ENCODE measurements around the gene KRTAP9-4.
"Not testable (repeated sequence)": the region's sequence is repeated elsewhere in the genome, so short reads cannot be mapped to it uniquely, and the experiment has no call there.

Gene KRTAP9-4

GRCh38 chr17:41265078-41265477, 15.6 kb downstream of the KRTAP9-4 start, which contains the start of gene KRTAP9-6:
TSS of gene KRTAP9-6 (plus strand) at chr17:41265378. CDS start at chr17:41265378, 0 bp downstream.
- DNase-seq, result no peak

GRCh38 chr17:41267711-41268110, 18.2 kb downstream of the KRTAP9-4 start:
- no peak for DNase-seq

- not testable (repeated sequence) for DNase-seq
Observed at GRCh38 chr17:41271323-41271722, 21.8 kb downstream of the KRTAP9-4 start.

- DNase-seq, result no peak
Observed at GRCh38 chr17:41271858-41272257, 22.4 kb downstream of the KRTAP9-4 start.

- DNase-seq, result not testable (repeated sequence)
Observed at GRCh38 chr17:41275648-41276190, 26.2 kb downstream of the KRTAP9-4 start, which contains the start of gene KRTAP9-7. TSS of gene KRTAP9-7 (plus strand) at chr17:41275698. CDS start at chr17:41275698, 0 bp downstream.

DNA sequence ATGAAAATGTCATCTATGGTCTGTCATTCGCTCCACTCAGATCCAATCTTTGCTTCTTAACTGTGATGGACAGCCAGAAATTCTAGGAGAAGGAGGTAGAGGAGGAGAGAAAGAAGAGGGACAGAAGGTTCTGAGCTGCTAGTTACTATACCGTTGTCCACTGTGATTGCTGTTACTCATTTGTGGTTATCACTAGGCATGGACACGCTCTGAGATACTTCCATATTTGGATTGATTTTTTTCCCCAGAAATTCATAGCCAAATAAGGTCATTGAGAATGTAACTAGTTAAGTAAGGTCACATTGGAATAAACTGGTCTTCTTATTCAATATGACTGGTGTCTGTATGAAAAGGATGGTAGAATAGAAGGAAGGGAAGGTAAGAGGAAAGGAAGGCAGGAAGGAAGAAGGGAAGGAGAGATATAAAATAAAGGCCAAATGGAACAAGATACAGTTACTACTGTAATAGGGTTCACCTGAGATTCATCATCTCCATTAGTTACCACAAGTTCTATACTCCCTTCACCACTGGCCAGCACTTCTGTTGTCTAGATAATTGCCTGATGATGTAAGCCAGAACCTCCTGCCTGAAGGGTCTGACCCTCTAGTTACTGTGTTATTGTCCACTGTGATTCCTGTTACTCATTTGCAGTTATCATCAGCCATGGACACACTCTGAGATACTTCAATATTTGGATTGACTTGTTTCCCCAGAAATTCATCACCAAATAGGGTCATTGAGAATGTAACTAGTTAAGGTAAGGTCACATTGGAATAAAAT, 28.9 kb downstream of the KRTAP9-4 start:
- no peak for DNase-seq

- no peak for DNase-seq
Observed at GRCh38 chr17:41284043-41284442, 34.6 kb downstream of the KRTAP9-4 start.

DNA sequence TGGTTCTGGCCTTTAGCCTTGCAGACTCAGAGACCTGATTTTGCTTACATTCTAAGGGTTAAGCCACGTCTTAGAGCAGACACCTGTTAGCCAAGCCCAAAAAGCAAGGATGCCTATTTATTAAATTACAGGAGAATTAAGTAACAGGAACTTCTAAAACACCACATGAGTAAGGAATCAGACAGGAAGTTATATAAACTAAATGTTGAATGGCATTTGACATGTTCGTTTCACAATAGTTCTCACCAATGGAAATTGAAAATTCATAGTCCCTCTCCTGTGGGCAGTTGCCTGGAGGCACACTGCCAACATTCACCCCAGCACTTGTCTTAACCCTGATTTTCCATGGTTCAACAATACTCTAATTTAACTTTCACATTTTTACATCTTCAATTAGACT, 35.1 kb downstream of the KRTAP9-4 start:
- no peak for DNase-seq

- DNase-seq, result no peak
Observed at GRCh38 chr17:41287050-41287449, 37.6 kb downstream of the KRTAP9-4 start.

DNA sequence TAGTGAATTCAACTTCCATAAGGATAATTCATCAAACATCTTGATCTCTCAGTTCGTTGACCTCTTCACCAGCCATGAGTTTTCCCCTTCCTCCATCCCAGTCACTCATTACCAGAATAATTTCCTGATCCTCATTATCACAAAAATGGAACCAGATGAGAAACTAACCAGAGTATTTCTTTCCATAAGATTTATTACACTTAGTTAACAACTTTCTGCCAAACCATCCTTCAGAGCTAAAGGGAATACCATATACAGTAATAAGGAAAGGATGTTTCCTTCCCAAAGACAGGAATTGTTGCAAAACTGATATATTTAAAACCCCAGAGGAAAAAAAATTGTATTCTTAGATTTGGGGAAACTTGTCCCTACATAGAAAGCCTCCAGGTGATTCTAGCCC, 44.5 kb downstream of the KRTAP9-4 start:
- no peak for DNase-seq

- DNase-seq, result no peak
Observed at GRCh38 chr17:41296846-41297245, 47.4 kb downstream of the KRTAP9-4 start.

- DNase-seq, result no peak
Observed at GRCh38 chr17:41298458-41299135, 49.1 kb downstream of the KRTAP9-4 start.
